Neuronal stem cell (in vitro differentiated cells): Measurements from ENCODE around the gene ARHGAP26.

ENCODE experiments used
- DNase-seq: peaks from one replicate; pipeline ENCODE4 v3.0.0-alpha.2; 2013; ENCODE audit warnings: low spot score
- H2AFZ ChIP-seq: one replicate; pipeline ENCODE4 v1.6.1; 2013; ENCODE audit warnings: mild to moderate bottlenecking, low read length, inconsistent platforms
- H2AK5ac ChIP-seq: 2 replicates; pipeline ENCODE4 v1.6.1; 2013; ENCODE audit warnings: low read depth, mild to moderate bottlenecking, inconsistent platforms, low read length, moderate library complexity, mixed read lengths
- H2BK120ac ChIP-seq: 2 replicates; pipeline ENCODE4 v1.6.1; 2013; ENCODE audit warnings: low read depth, mild to moderate bottlenecking, inconsistent platforms, low read length, moderate library complexity, mixed read lengths
- H2BK12ac ChIP-seq: one replicate; pipeline ENCODE4 v1.6.1; 2013; ENCODE audit warnings: low read length, inconsistent platforms
- H2BK15ac ChIP-seq: 2 replicates; pipeline ENCODE4 v1.6.1; 2013; ENCODE audit warnings: mild to moderate bottlenecking, low read length, inconsistent platforms, mixed read lengths
- H2BK5ac ChIP-seq: one replicate; pipeline ENCODE4 v1.6.1; 2013; ENCODE audit warnings: inconsistent platforms, mild to moderate bottlenecking, low read length, moderate library complexity
- H3K14ac ChIP-seq: one replicate; pipeline ENCODE4 v1.6.1; 2013; ENCODE audit warnings: low read length, inconsistent platforms
- H3K18ac ChIP-seq: 2 replicates; pipeline ENCODE4 v1.6.1; 2013; ENCODE audit warnings: low read length, inconsistent platforms
- H3K23ac ChIP-seq: 2 replicates; pipeline ENCODE4 v1.6.1; 2013; ENCODE audit warnings: low read depth, mild to moderate bottlenecking, mixed read lengths, low read length, inconsistent platforms; ENCODE audit not compliant: poor library complexity
- H3K27ac ChIP-seq: replicated peaks from 3 replicates; pipeline ENCODE4 v1.5.1; 2013; ENCODE audit warnings: low read length, inconsistent platforms
- H3K27me3 ChIP-seq, 3 experiments: 2 replicates each; pipeline ENCODE4 v1.6.1; 2013; ENCODE audit warnings: low read length in 3 of 3, mild to moderate bottlenecking in 2 of 3, inconsistent platforms in 1 of 3, low read depth in 1 of 3, mixed read lengths in 1 of 3, moderate library complexity in 1 of 3; ENCODE audit not compliant: control insufficient read depth in 3 of 3, insufficient read depth in 3 of 3
- H3K36me3 ChIP-seq, 2 donors: replicated peaks in 1 of 2; 2 replicates each; pipeline ENCODE4 v1.6.1; 2013; ENCODE audit warnings: low read length in 2 of 2; ENCODE audit not compliant: control insufficient read depth in 2 of 2, insufficient read depth in 2 of 2
- H3K4ac ChIP-seq: 2 replicates; pipeline ENCODE4 v1.6.1; 2013; ENCODE audit warnings: inconsistent platforms, mild to moderate bottlenecking, low read length, moderate library complexity
- H3K4me1 ChIP-seq, 2 donors: 1 replicate in 1 of 2; 2 replicates in 1 of 2; pipeline ENCODE4 v1.6.1; 2013; ENCODE audit warnings: low read length in 2 of 2, low read depth in 1 of 2; ENCODE audit not compliant: control insufficient read depth in 2 of 2, insufficient read depth in 1 of 2
- H3K4me2 ChIP-seq: one replicate; pipeline ENCODE4 v1.6.1; 2013; ENCODE audit warnings: mild to moderate bottlenecking, low read length, inconsistent platforms; ENCODE audit not compliant: insufficient read depth, poor library complexity, severe bottlenecking
- H3K4me3 ChIP-seq, 2 donors: 2 replicates each; pipeline ENCODE4 v1.5.1; 2013; ENCODE audit warnings: low read length in 2 of 2, mild to moderate bottlenecking in 2 of 2, inconsistent platforms in 1 of 2, moderate library complexity in 1 of 2
- H3K79me1 ChIP-seq: one replicate; pipeline ENCODE4 v1.6.1; 2013; ENCODE audit warnings: low read depth, mild to moderate bottlenecking, inconsistent platforms, low read length, moderate library complexity
- H3K9ac ChIP-seq: one replicate; pipeline ENCODE4 v1.6.1; 2013; ENCODE audit warnings: mild to moderate bottlenecking, low read depth, low read length, inconsistent platforms; ENCODE audit not compliant: poor library complexity
- H3K9me3 ChIP-seq, 2 donors: replicated peaks in 1 of 2; 2 replicates each; pipeline versions ENCODE3 to v1.6.1; 2013; ENCODE audit warnings: low read length in 2 of 2, mild to moderate bottlenecking in 2 of 2, inconsistent platforms in 1 of 2, low read depth in 1 of 2, mixed read lengths in 1 of 2, moderate library complexity in 1 of 2; ENCODE audit not compliant: control insufficient read depth in 2 of 2, insufficient read depth in 1 of 2
- H4K8ac ChIP-seq: one replicate; pipeline ENCODE4 v1.6.1; 2013; ENCODE audit warnings: low read depth, mild to moderate bottlenecking, inconsistent platforms, low read length, moderate library complexity
- H4K91ac ChIP-seq: one replicate; pipeline ENCODE4 v1.6.1; 2013; ENCODE audit warnings: low read length, low read depth, mild to moderate bottlenecking, inconsistent platforms; ENCODE audit not compliant: poor library complexity
- WGBS, 2 donors: extraction: QIAGEN DNeasy Blood & Tissue Kit; methylation state at CpG; one replicate each; pipeline ENCODE4 v1.1.7; 2013; ENCODE audit warnings: missing lambda C conversion rate in 2 of 2, mixed read lengths in 1 of 2; ENCODE audit not compliant: insufficient read length in 2 of 2, insufficient replicate concordance in 1 of 2; ENCODE audit errors: extremely low coverage in 2 of 2; 5-methylcytosine and 5-hydroxymethylcytosine counted together

Gene ARHGAP26

GRCh38 chr5:143188083-143188482, 417.9 kb downstream of the ARHGAP26 start:
- Histone ChIP-seq H3K4me3 (no peak overlapping the region), H2BK5ac (no peak overlapping the region), H4K8ac (no peak overlapping the region), H3K27me3 (no peaks in the 10 kb centered on the region), H3K4ac (no peak overlapping the region), H3K23ac (no peak overlapping the region), H3K4me2 (no peak overlapping the region), H2AK5ac (no peak overlapping the region), H3K4me1 (peaks cover 0 to 1% of the 10 kb centered on the region in 2 donors), H4K91ac (no peak overlapping the region), H3K14ac (no peak overlapping the region), H2AFZ (no peak overlapping the region), H3K36me3 (no peaks in the 10 kb centered on the region), H3K9ac (no peak overlapping the region), H3K79me1 (no peaks in the 10 kb centered on the region), H2BK15ac (no peak overlapping the region), H3K9me3 (no peaks in the 10 kb centered on the region), H3K27ac (no peak overlapping the region), H2BK12ac (no peak overlapping the region), H2BK120ac (no peak overlapping the region), H3K18ac (no peak overlapping the region)
- no CpG with 5 or more reads among the region's 2 CpGs for WGBS, 2 donors
- no peak for DNase-seq

DNA sequence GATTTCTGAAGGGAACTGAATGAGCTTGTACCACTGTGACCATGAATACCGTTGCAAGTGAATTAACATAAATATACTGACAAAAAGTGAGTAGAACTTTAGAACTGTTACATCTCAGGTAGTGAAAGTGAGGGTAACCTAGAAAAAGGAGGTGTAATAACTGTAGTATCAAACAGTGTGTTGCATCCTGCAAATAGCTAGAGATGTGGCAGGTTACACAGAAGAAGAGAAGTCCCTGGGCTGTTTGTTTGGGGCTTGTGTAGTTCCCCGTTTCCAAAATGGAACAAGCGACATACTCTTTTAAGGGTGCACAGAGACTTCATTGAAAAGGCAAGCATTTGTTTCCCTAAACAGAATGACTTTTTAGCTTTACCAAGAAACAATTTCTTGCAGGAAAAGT, 418.5 kb downstream of the ARHGAP26 start:
- Histone ChIP-seq H2AFZ (no peak overlapping the region), H2BK120ac (no peak overlapping the region), H3K4ac (no peak overlapping the region), H3K4me2 (no peak overlapping the region), H3K23ac (no peak overlapping the region), H4K8ac (no peak overlapping the region), H3K79me1 (no peaks in the 10 kb centered on the region), H2BK5ac (no peak overlapping the region), H2AK5ac (no peak overlapping the region), H3K14ac (no peak overlapping the region), H3K18ac (no peak overlapping the region), H3K27me3 (no peaks in the 10 kb centered on the region), H4K91ac (no peak overlapping the region), H3K27ac (no peak overlapping the region), H3K4me3 (no peak overlapping the region), H2BK15ac (no peak overlapping the region), H3K4me1 (peaks cover 0 to 1% of the 10 kb centered on the region in 2 donors), H3K9me3 (no peaks in the 10 kb centered on the region), H3K9ac (no peak overlapping the region), H3K36me3 (no peaks in the 10 kb centered on the region), H2BK12ac (no peak overlapping the region)
- DNase-seq = no peak
- WGBS, 2 donors = no CpG with 5 or more reads among the region's 3 CpGs

DNA sequence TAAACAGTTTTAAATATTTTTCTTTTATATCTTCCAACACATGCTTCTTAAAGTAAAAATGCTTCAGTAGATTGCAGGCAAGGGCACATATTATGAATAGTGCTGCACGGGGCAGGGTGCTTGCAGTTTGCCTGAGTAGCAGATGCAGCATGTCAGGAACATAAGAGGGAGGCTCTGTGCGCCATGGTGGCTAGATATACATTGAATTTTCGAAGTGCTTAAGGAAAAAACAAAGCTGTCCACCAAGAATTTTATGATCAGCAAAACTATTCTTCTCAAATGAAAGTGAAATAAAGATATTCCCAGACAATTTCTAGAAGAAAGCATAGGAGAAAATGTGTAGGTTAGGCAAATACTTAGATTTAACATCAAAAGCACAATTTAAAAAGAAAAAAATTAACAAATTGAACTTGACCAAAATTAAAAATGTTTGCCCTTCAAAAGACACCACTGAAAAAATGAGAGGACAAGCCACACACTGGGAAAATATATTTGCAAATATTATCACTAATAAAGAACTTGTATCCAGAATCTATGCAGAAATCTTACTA, 420.2 kb downstream of the ARHGAP26 start:
- H3K27me3 ChIP-seq = no peaks in the 10 kb centered on the region
- no peak overlapping the region for H3K4me3 ChIP-seq
- no peak overlapping the region for H3K27ac ChIP-seq
- H3K4ac ChIP-seq = no peak overlapping the region
- no peak overlapping the region for H2BK12ac ChIP-seq
- no peak overlapping the region for H3K14ac ChIP-seq
- H2AK5ac ChIP-seq = no peak overlapping the region
- H2BK5ac ChIP-seq = no peak overlapping the region
- H3K9ac ChIP-seq = no peak overlapping the region
- no peak overlapping the region for H2AFZ ChIP-seq
- H3K4me2 ChIP-seq = no peak overlapping the region
- H3K79me1 ChIP-seq = no peaks in the 10 kb centered on the region
- DNase-seq = no peak
- H3K9me3 ChIP-seq = no peaks in the 10 kb centered on the region
- no peak overlapping the region for H2BK15ac ChIP-seq
- no peak overlapping the region for H4K8ac ChIP-seq
- H4K91ac ChIP-seq = no peak overlapping the region
- WGBS, 2 donors = no CpG with 5 or more reads among the region's 3 CpGs
- no peak overlapping the region for H3K18ac ChIP-seq
- H3K4me1 ChIP-seq = peaks cover 0 to 4% of the 10 kb centered on the region in 2 donors
- no peak overlapping the region for H3K23ac ChIP-seq
- no peak overlapping the region for H2BK120ac ChIP-seq
- no peaks in the 10 kb centered on the region for H3K36me3 ChIP-seq

DNA sequence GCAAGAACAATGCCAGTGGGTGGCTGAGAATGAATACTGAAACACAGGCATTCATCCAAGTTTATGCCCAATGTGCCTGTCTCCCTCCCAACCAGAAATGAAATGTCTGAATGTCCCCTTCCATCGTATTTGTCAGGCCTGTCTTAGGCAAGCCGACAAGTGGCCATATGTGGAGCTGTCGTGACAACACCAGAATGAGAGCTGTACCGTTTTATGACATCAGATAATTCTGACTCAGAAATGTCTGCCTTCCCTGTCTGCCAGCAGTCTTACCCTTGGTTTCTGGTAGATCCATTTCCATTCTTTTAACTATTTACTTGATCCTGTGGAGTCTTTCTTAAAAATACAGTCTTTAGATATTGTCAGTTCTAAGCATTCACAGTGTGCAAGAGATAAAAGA, 421.5 kb downstream of the ARHGAP26 start:
- Histone ChIP-seq H3K18ac (no peak overlapping the region), H2AFZ (no peak overlapping the region), H3K14ac (no peak overlapping the region), H3K4me3 (no peak overlapping the region), H2BK5ac (no peak overlapping the region), H2BK15ac (no peak overlapping the region), H3K36me3 (no peaks in the 10 kb centered on the region), H3K9ac (no peak overlapping the region), H2AK5ac (no peak overlapping the region), H2BK12ac (no peak overlapping the region), H4K8ac (no peak overlapping the region), H2BK120ac (no peak overlapping the region), H4K91ac (no peak overlapping the region), H3K9me3 (peaks cover 0 to 5% of the 10 kb centered on the region in 2 donors), H3K27me3 (no peaks in the 10 kb centered on the region), H3K4ac (no peak overlapping the region), H3K4me2 (no peak overlapping the region), H3K79me1 (no peaks in the 10 kb centered on the region), H3K4me1 (peaks cover 0 to 4% of the 10 kb centered on the region in 2 donors), H3K23ac (no peak overlapping the region), H3K27ac (no peak overlapping the region)
- WGBS, 2 donors = no CpG with 5 or more reads among the region's 4 CpGs
- DNase-seq = no peak
